Activated effector memory CD4-positive, alpha-beta T cell treated with anti-CD3 and anti-CD28 coated beads, Interleukin-2, amount 50 U/mL, for 16 hours (primary cell): ENCODE data around the gene NOXO1.
A peak's percentile ranks its signal among the peaks of the same experiment; 100 is the strongest.
"Not testable (repeated sequence)": the region's sequence is repeated elsewhere in the genome, so short reads cannot be mapped to it uniquely, and the experiment has no call there.

Experiments
- DNase-seq: peaks from one replicate; pipeline ENCODE4 v3.0.0-alpha.2; 2020

NOXO1 gene

GRCh38 chr16:1960665-1961630 is 20.3 kb downstream of the NOXO1 start:
- peak; percentile 78 for DNase-seq

DNA sequence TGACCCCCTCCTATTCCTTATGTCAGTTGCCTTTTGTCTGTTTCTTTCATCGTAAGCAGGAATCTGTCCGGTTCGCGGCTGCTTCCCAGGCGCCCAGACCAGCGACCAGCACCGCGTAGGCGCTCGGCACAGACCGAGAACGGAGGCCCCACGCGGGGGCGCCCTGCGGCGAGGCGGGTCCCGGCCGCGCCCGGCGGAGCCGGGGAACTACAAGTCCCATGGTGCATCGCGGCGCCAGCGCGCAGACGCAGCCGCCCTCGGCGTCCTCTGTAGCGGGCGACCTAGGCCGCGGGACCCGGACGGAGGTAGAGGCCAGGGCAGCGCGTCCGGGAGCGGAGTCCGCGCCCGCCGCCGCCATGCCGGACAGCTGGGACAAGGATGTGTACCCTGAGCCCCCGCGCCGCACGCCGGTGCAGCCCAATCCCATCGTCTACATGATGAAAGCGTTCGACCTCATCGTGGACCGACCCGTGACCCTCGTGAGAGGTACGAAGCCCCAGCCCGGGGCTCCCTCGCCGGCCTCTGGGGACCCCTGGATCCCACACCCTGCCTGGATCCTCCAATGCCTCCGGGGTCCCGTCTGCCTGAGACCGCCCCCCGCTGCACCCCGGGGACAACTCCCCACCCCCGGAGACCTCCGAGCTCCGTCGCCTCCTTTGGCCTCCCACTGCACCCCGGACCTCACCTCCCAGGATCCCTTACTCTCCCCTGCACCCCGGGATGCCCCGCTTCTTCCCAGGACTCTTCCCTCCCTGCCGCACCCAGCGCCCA is 21.8 kb downstream of the NOXO1 start, which contains the start of gene NDUFB10:
Gene NDUFB10 (plus strand): TSS at position 270 of the 771 bp plus-strand sequence. CDS start 87 bp downstream, at position 357.
- peak; percentile 98 for DNase-seq

DNA sequence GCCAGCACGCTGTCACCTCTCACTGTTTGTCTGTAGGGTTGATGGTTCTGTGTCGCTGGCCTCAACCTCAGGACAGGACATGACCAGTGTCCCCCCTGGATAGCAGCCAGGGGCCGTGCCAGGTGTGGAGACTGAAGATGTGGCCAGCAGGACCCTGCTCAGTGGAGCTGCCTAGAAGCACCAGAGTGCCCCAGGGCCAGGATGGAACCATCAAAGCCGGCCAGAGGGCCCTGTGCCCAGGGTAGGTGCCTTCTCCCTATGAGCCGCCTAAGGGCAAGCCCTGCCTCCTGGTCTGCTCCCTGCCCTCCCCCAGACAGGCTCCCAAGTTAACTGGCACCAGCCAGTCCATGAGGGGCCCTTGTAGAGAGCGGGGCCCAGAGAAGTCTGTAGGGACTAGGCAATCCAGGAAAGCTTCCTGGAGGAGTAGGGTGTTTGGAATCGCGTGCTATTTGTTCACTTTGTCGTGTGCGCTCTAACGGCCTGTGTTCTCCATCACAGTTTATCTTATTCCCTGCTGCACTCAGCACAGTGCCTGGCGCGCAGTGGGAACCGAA is 22.5 kb downstream of the NOXO1 start:
- DNase-seq, result peak; percentile 64

DNA sequence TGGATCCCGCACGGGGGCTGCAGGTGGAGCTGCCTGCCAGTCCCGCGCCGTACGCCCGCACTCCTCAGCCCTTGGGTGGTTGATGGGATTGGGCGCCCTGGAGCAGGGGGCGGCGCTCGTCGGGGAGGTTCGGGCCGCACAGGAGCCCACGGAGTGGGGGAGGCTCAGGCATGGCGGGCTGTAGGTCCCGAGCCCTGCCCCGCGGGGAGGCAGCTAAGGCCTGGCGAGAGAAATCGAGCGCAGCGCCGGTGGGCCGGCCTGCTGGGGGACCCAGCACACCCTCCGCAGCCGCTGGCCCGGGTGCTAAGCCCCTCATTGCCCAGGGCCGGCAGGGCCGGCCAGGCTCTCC is 23.2 kb downstream of the NOXO1 start:
- DNase-seq, result not testable (repeated sequence)

DNA sequence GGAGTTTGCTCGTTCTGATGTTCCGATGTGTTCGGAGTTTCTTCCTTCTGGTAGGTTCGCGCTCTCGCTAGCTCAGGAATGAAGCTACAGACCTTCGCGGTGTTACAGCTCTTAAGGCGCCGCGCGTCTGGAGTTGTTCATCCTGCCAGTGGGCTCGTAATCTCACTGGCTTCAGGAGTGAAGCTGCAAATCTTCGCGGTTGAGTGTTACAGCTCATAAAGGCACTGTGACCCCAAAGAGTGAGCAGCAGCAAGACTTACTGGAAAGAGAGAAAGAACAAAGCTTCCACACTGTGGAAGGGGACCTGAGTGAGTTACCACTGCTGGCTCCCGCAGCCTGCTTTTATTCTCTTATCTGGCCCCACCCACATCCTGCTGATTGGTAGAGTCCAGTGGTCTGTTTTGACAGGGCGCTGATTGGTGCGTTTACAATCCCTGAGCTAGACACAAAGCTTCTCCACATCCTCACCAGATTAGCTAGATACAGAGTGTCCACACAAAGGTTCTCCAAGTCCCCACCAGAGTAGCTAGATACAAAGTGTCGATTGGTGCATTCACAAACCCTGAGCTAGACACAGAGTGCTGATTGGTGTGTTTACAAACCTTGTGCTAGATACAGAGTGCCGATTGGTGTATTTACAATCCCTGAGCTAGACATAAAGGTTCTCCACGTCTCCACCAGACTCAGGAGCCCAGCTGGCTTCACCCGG is 23.7 kb downstream of the NOXO1 start:
- not testable (repeated sequence) for DNase-seq

- no peak for DNase-seq
Observed at GRCh38 chr16:1953734-1954133, 27.5 kb downstream of the NOXO1 start.

- DNase-seq, result no peak
Observed at GRCh38 chr16:1950559-1950958, 30.7 kb downstream of the NOXO1 start.

DNA sequence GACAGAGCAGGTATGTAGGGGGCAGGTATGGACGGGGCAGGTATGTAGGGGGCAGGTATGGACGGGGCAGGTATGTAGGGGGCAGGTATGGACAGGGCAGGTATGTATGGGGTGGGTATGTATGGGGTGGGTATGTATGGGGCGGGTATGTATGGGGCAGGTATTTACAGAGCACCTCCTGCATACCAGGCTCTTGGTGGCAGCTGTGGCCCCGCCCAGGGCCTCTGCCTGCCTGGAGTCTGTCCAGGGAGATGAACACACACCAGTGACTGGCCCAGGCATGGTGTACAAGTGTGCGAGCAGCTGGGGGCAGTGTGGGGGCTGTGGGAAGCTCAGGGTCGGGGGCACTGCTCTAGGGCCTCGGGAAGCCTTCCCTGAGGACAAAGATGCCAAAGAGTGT is 31.2 kb downstream of the NOXO1 start:
- no peak for DNase-seq

DNA sequence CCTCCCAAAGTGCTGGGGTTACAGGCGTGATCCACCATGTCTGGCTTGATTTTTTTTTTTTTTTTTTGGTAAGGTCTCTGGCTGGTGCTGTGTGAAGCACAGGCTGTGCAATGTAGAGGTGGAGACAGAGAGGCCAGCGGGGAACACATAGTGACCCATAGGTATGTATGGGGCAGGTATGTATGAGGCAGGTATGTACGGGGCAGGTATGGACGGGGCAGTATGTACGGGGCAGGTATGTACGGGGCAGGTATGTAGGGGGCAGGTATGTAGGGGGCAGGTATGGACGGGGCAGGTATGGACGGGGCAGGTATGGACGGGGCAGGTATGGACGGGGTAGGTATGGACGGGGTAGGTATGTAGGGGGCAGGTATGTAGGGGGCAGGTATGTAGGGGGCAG is 31.8 kb downstream of the NOXO1 start:
- DNase-seq, result no peak

GRCh38 chr16:1947369-1947670 is 33.9 kb downstream of the NOXO1 start:
- DNase-seq, result no peak

GRCh38 chr16:1946495-1947368 is 34.5 kb downstream of the NOXO1 start:
- DNase-seq, result no peak

GRCh38 chr16:1945559-1946391 is 35.5 kb downstream of the NOXO1 start:
- DNase-seq, result no peak

DNA sequence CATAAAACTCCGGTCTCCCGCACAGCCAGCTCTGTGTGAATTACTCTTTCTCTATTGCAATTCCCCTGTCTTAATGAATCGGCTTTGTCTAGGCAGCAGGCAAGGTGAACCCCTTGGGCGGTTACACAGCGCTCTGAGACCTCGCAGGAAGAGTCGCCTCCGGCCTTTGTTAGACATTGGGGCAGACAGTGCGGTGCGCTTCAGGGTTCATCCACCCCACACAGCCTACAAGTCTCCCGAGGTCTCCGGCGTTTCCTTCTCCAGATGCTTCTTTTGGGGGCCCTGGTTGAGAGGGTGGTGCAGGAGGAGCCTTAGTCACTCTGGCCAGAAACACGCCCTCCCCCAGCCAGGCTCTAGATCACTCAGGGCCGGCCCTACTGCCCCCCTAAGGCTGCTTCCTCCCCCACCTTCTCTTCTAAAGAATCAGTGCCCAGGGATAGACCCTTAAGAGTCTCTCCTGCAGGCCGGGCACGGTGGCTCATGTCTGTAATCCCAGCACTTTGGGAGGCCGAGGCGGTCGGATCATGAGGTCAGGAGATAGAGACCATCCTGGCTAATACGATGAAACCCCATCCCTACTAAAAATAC is 36.6 kb downstream of the NOXO1 start:
- DNase-seq, result no peak

DNA sequence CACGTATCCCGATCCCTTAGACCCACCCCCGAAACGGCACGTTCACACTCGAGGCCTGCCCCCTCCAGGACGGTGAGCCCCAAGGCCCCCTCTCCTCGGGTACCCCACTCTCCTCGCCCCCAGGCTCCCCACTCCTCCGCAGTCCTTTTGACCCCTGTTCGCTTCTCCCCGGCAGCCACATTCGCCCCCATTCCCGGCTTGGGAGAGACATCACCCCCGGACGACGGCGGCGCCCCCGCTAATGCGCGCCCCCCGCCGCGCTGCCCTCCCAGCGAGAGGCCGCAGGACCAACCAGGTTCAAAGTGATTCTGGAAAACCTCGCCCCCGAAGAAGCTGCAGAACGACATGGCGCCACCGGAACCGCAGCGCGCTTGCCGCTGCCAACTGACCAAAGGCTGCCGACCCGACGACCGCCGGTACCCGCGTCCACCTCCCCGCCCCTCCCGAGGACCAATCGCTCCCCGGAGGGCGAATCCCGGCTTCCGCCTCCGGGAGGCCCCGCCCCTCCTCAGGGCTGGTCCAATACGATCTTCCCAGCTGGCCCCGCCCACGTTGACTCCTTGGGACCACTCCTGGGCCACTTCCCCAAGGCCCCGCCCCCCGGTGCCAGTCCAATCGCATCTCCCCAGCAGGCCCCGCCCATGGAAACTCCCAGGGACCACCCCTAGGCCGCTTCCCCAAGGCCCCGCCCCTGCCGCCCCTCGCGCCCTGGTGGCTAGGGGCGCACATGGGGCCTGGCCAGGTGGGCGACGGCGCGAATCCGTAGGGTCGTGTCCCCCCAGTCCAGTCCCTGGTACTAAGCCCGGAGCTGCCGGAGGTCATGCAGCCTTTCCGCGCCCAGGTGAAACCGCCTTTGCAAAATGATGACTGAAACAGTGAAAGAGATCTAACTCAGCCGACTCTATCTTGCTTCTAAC is 38.2 kb downstream of the NOXO1 start, which contains the start of gene MSRB1:
Gene MSRB1 (minus strand): TSS at position 390 of the 917 bp plus-strand sequence. CDS start 43 bp downstream, at position 347.
- DNase-seq, result peak; percentile 100

DNA sequence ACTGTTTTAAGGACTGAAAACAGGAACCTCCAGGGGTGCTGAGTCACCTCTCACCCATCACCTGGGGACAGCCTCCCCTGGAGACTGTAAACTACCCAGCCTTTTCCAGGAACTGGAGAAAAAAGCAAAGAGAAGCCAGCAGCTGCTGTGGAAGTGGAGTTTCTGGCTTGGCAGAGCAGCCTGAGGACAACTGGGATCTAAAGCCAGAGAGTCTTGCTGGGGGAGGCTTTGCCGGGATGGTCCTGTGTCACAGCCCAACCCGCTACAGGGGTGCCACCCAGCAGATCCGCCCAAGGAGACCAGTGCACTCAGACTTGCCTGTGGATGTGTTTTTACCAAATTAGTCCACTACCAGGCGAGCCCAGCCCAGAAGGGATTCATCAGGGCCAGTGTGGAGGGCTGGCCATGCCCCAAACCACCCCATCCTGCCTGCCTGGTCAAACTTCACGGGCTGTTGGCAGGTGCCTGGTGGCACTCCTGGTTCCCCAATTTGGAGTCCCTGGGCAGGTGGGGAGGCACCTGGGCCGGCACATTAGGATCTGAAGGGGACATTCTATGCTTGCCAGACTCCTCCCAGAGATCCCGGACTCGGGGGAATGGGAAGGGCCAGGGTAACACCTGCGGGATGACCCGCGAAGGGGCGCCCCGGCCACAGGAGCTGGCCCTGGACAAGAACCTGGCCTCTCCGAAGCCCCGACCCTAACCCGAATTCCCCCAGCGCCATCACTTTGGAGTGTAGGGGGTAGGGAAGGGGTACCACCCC is 39.0 kb downstream of the NOXO1 start:
- DNase-seq, result no peak

GRCh38 chr16:1941162-1942046 is 39.9 kb downstream of the NOXO1 start:
- DNase-seq, result no peak
